SK-N-SH treated with all-trans-retinoic acid at 6 μM for 48 hours (cell line): Measurements from ENCODE around the gene LNPK.

ENCODE experiments used
- ARNTL ChIP-seq: fragments of 450-650 bp; formaldehyde crosslinking; IDR thresholded peaks from 2 replicates; pipeline ENCODE4 v1.5.0; 2020; ENCODE audit warnings: low read depth, mild to moderate bottlenecking, moderate library complexity, borderline replicate concordance
- CREB5 ChIP-seq: fragments of 250-450 bp; sonication (Bioruptor Pico); IDR thresholded peaks from 2 replicates; pipeline ENCODE4 v1.5.1; 2020; ENCODE audit warnings: low read depth, mild to moderate bottlenecking, moderate library complexity
- CSRNP3 ChIP-seq: fragments of 250-450 bp; sonication (Bioruptor Pico); IDR thresholded peaks from 2 replicates; pipeline ENCODE4 v1.5.1; 2021; ENCODE audit warnings: mild to moderate bottlenecking, moderate library complexity
- GLIS3 ChIP-seq: fragments of 250-450 bp; sonication (Bioruptor Pico); IDR thresholded peaks from 2 replicates; pipeline ENCODE4 v1.5.0; 2020; ENCODE audit warnings: mild to moderate bottlenecking, moderate library complexity
- ISL1 ChIP-seq: fragments of 250-450 bp; sonication (Bioruptor Pico); IDR thresholded peaks from 2 replicates; pipeline ENCODE4 v2.1.2; 2022; ENCODE audit warnings: mild to moderate bottlenecking, moderate library complexity
- POU6F1 ChIP-seq: fragments of 250-450 bp; sonication (Bioruptor Pico); IDR thresholded peaks from 2 replicates; pipeline ENCODE4 v1.8.0; 2021; ENCODE audit warnings: low read depth, mild to moderate bottlenecking, moderate library complexity, borderline replicate concordance
- RARB ChIP-seq: fragments of 250-450 bp; sonication (Bioruptor Pico); IDR thresholded peaks from 2 replicates; pipeline ENCODE4 v1.8.0; 2021; ENCODE audit warnings: mild to moderate bottlenecking, moderate library complexity
- TCF4 ChIP-seq: fragments of 250-450 bp; sonication (Bioruptor Pico); IDR thresholded peaks from 2 replicates; pipeline ENCODE4 v1.8.0; 2021; ENCODE audit warnings: mild to moderate bottlenecking, moderate library complexity, borderline replicate concordance
- TOX ChIP-seq: fragments of 250-450 bp; sonication (Bioruptor Pico); IDR thresholded peaks from 2 replicates; pipeline ENCODE4 v1.8.0; 2021; ENCODE audit warnings: mild to moderate bottlenecking, moderate library complexity, borderline replicate concordance
- ZFP3 ChIP-seq: fragments of 250-450 bp; sonication (Bioruptor Pico); IDR thresholded peaks from 2 replicates; pipeline ENCODE4 v1.5.0; 2020; ENCODE audit warnings: mild to moderate bottlenecking, moderate library complexity

GRCh38 chr2:175937216-175937615 is 64.9 kb downstream of the LNPK start:
- TF ChIP-seq ZFP3 (CRISPR knock-in tag) (no peak), CSRNP3 (CRISPR knock-in tag) (no peak), CREB5 (no peak), GLIS3 (no peak), TCF4 (CRISPR knock-in tag) (no peak), RARB (CRISPR knock-in tag) (no peak), TOX (CRISPR knock-in tag) (no peak), ISL1 (CRISPR knock-in tag) (no peak), ARNTL (CRISPR knock-in tag) (no peak), POU6F1 (CRISPR knock-in tag) (no peak)
